ENCODE data around the gene MYO18B. TPM values are rescaled to one million over a fixed set of nuclear protein-coding genes. Genes with fewer than 3 reads are reported as not detected.

Gene MYO18B
- polyA plus RNA-seq, 3 donors: not detected

DNA sequence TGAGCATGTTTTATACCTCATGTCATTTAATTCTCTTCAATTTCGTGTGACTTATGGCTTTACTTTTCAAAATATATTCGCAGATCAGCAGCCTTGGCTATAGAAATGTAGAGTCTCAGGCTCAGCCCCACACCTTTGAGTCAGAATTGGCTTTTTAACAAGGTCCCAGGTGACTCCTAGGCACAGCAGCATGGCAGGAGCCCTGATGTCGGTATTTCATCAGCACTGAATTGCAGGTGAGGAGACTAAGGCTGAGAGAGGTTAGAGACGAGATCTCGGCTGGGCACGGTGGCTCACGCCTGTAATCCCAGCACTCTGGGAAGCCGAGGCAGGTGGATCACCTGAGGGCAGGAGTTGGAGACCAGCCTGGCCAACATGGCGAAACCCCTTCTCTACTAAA lies 230.4 kb downstream of the MYO18B start:
- Histone ChIP-seq H3K27me3 (ENCODE audit: control insufficient read depth in 2 of 2, insufficient read depth in 2 of 2, low read length in 2 of 2) (no peaks in the 10 kb centered on the region), H4K20me1 (ENCODE audit: insufficient read depth, low read length) (no peaks in the 10 kb centered on the region), H3K79me2 (ENCODE audit: insufficient read depth, low read length) (no peaks in the 10 kb centered on the region), H3K36me3 (replicated peaks in 1 of 2; ENCODE audit: control insufficient read depth in 1 of 2, insufficient read depth in 2 of 2, low read length in 2 of 2) (no peaks in the 10 kb centered on the region), H3K9me3 (replicated peaks in 1 of 2; ENCODE audit: control insufficient read depth in 1 of 2, insufficient read depth in 1 of 2, low read length in 2 of 2) (no peaks in the 10 kb centered on the region), H3K4me2 (replicated peaks; ENCODE audit: extremely low read depth, low read length, poor library complexity, severe bottlenecking) (no peak overlapping the region), H3K9ac (ENCODE audit: insufficient read depth, low read length, poor library complexity, severe bottlenecking) (no peak overlapping the region), H3K27ac (ENCODE audit: low read depth in 1 of 2, low read length in 2 of 2) (no peak overlapping the region), H3K4me3 (replicated peaks in 1 of 3; ENCODE audit: low read depth in 2 of 3, low read length in 3 of 3) (no peak overlapping the region), H3K4me1 (ENCODE audit: control insufficient read depth in 1 of 2, insufficient read depth in 2 of 2, low read length in 2 of 2) (no peaks in the 10 kb centered on the region), H2AFZ (ENCODE audit: insufficient read depth, low read depth, low read length, poor library complexity, severe bottlenecking) (no peak overlapping the region)
- Mint-ChIP-seq H3K27me3 (ENCODE audit: low read depth in 3 of 3) (peaks cover 0 to 5% (median 4%) of the 10 kb centered on the region in 3 donors), H3K4me3 (no peak overlapping the region), H3K27ac (no peak overlapping the region), H3K4me1 (no peaks in the 10 kb centered on the region), H3K9me3 (peaks cover 0 to under 1% (median 0%) of the 10 kb centered on the region in 7 donors), H3K36me3 (no peaks in the 10 kb centered on the region)
- 87% methylated on average over 5 of the region's 9 CpGs for WGBS (ENCODE audit: insufficient coverage)
- no peak for DNase-seq
- intact Hi-C loops (cut with micrococcal nuclease): no loop called here
- no peak for TF ChIP-seq CTCF (IDR thresholded peaks at IDR 0.05)

DNA sequence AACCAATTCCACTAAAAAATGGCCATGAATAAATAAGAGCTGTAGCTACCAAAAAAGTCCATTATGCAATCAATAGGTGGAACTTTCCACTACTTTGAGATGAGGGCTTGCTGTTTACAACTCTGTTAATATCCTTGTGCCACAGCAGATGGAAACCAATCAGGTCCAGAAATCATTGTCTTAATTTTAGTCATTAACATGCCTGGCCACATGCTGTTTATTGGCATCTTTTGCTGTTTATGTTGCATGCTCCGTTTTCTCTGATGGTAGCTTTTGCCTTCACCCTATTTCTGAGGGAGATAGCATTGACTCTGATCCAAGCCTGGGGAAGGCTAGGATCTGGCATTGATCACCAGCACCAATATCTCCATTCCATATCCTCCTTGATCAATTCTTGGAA lies 234.4 kb downstream of the MYO18B start:
- H3K27ac Mint-ChIP-seq: no peak overlapping the region
- no peak for DNase-seq
- no peak overlapping the region for H3K9ac ChIP-seq (ENCODE audit: insufficient read depth, low read length, poor library complexity, severe bottlenecking)
- H3K9me3 ChIP-seq (replicated peaks in 1 of 2; ENCODE audit: control insufficient read depth in 1 of 2, insufficient read depth in 1 of 2, low read length in 2 of 2): no peaks in the 10 kb centered on the region
- H3K36me3 ChIP-seq (replicated peaks in 1 of 2; ENCODE audit: control insufficient read depth in 1 of 2, insufficient read depth in 2 of 2, low read length in 2 of 2): no peaks in the 10 kb centered on the region
- H3K9me3 Mint-ChIP-seq: peaks cover 0 to 2% (median 0%) of the 10 kb centered on the region in 7 donors
- intact Hi-C loops (cut with micrococcal nuclease): no loop called here
- H3K4me3 ChIP-seq (replicated peaks in 1 of 3; ENCODE audit: low read depth in 2 of 3, low read length in 3 of 3): no peak overlapping the region
- WGBS (ENCODE audit: insufficient coverage): no CpG with 5 or more reads among the region's 1 CpG
- H3K36me3 Mint-ChIP-seq: no peaks in the 10 kb centered on the region
- no peaks in the 10 kb centered on the region for H3K79me2 ChIP-seq (ENCODE audit: insufficient read depth, low read length)
- H3K27me3 Mint-ChIP-seq (ENCODE audit: low read depth in 3 of 3): peaks cover 5 to 6% (median 5%) of the 10 kb centered on the region in 3 donors
- H4K20me1 ChIP-seq (ENCODE audit: insufficient read depth, low read length): no peaks in the 10 kb centered on the region
- no peak overlapping the region for H3K4me2 ChIP-seq (replicated peaks; ENCODE audit: extremely low read depth, low read length, poor library complexity, severe bottlenecking)
- no peaks in the 10 kb centered on the region for H3K4me1 Mint-ChIP-seq
- H3K27me3 ChIP-seq (ENCODE audit: control insufficient read depth in 2 of 2, insufficient read depth in 2 of 2, low read length in 2 of 2): no peaks in the 10 kb centered on the region
- no peak overlapping the region for H3K4me3 Mint-ChIP-seq
- TF ChIP-seq CTCF (IDR thresholded peaks at IDR 0.05): no peak
- no peaks in the 10 kb centered on the region for H3K4me1 ChIP-seq (ENCODE audit: control insufficient read depth in 1 of 2, insufficient read depth in 2 of 2, low read length in 2 of 2)
- no peak overlapping the region for H3K27ac ChIP-seq (ENCODE audit: low read depth in 1 of 2, low read length in 2 of 2)
- H2AFZ ChIP-seq (ENCODE audit: insufficient read depth, low read depth, low read length, poor library complexity, severe bottlenecking): no peak overlapping the region
